SU-DHL-6 (cell line): ENCODE measurements around the gene ZNF330.
"Not testable (repeated sequence)": the region's sequence is repeated elsewhere in the genome, so short reads cannot be mapped to it uniquely, and the experiment has no call there.

Experiments
- H2AFZ ChIP-seq: fragments of 200-600 bp; sonication (generic); 2 replicates; pipeline ENCODE4 v1.6.1; 2014; ENCODE audit warnings: low read depth, mild to moderate bottlenecking, moderate library complexity, mixed read lengths, antibody characterized with exemption, low read length; ENCODE audit not compliant: severe bottlenecking
- H3F3A ChIP-seq: fragments of 200-600 bp; shearing (Covaris generic); 2 replicates; pipeline ENCODE4 v1.6.0; 2016; ENCODE audit warnings: antibody characterized with exemption, mild to moderate bottlenecking; ENCODE audit not compliant: insufficient read depth
- H3K27ac ChIP-seq: fragments of 200-600 bp; sonication (generic); 2 replicates; pipeline ENCODE4 v1.5.1; 2016; ENCODE audit warnings: low read depth, mild to moderate bottlenecking, low read length, moderate library complexity, mixed read lengths
- H3K27me3 ChIP-seq: fragments of 200-600 bp; sonication (generic), shearing (Covaris generic); 2 replicates; pipeline ENCODE4 v1.6.0; 2014; ENCODE audit warnings: mild to moderate bottlenecking, low read length
- H3K36me3 ChIP-seq: fragments of 200-600 bp; sonication (generic); 2 replicates; pipeline ENCODE4 v1.6.1; 2014; ENCODE audit warnings: mild to moderate bottlenecking, low read length, mixed read lengths
- H3K4me2 ChIP-seq: fragments of 300-600, 200-600 bp; shearing (Covaris generic), sonication (generic); 2 replicates; pipeline ENCODE4 v1.6.0; 2014; ENCODE audit warnings: low read length, low read depth, mild to moderate bottlenecking; ENCODE audit not compliant: poor library complexity, severe bottlenecking
- H3K4me3 ChIP-seq: fragments of 200-600 bp; sonication (generic); 2 replicates; pipeline ENCODE4 v1.5.1; 2014; ENCODE audit warnings: antibody characterized with exemption, low read length, mild to moderate bottlenecking, mixed read lengths; ENCODE audit not compliant: insufficient read depth, poor library complexity, severe bottlenecking
- H3K79me2 ChIP-seq: fragments of 200-600 bp; sonication (generic); 2 replicates; pipeline ENCODE4 v1.6.1; 2014; ENCODE audit warnings: mild to moderate bottlenecking, low read length, moderate library complexity; ENCODE audit not compliant: insufficient read depth
- H3K9ac ChIP-seq: fragments of 200-600 bp; sonication (generic); 2 replicates; pipeline ENCODE4 v1.7.0; 2014; ENCODE audit warnings: mild to moderate bottlenecking, low read length
- H3K9me2 ChIP-seq: fragments of 200-600 bp; sonication (generic); replicated peaks from 2 replicates; pipeline ENCODE4 v1.6.1; 2014; ENCODE audit warnings: low read length; ENCODE audit not compliant: insufficient read depth
- H3K9me3 ChIP-seq: fragments of 200-600 bp; sonication (generic); 2 replicates; pipeline ENCODE4 v1.6.1; 2014; ENCODE audit warnings: low read length, mixed read lengths; ENCODE audit not compliant: insufficient read depth
- H4K20me1 ChIP-seq: fragments of 200-600 bp; sonication (generic); 2 replicates; pipeline ENCODE4 v1.6.1; 2014; ENCODE audit warnings: low read depth, mild to moderate bottlenecking, antibody characterized with exemption, low read length, moderate library complexity, mixed read lengths
- EZH2phosphoT487 ChIP-seq: fragments of 200-600 bp; sonication (generic), shearing (Covaris generic); conservative IDR thresholded peaks from 2 replicates; pipeline ENCODE4 v1.6.1; 2018; ENCODE audit warnings: mild to moderate bottlenecking, antibody characterized with exemption, low read length, moderate library complexity, mixed read lengths
- TF ChIP-seq, protein P1 (sequence below): fragments of 200-600 bp; sonication (generic); IDR thresholded peaks from one replicate; pipeline ENCODE4 v1.5.1; 2017; ENCODE audit warnings: antibody characterized with exemption, mild to moderate bottlenecking, low read length, moderate library complexity; ENCODE audit not compliant: insufficient read depth, poor library complexity, severe bottlenecking

Gene ZNF330

DNA sequence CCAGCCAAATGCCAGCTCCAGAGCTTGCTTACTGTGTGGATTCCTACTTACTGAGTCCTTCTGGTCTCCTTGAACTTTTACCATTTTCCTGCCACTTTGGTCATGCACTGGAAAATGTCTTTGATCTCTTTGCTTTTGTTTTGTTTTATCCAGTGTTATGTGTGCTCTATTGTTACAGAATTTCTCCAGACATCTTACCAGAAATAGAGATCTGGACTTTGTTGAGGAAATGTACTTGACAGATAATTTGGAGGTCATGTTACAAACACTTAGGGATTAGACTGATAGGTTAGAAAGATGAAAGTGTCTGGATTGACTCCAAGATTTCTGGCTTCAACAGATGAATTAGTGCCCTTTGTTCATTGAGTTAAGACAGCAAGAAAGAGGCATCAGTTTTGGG is 5.7 kb upstream of the ZNF330 start:
- Histone ChIP-seq H3K4me2 (no peak overlapping the region), H3K9me2 (no peaks in the 10 kb centered on the region), H3K9me3 (no peaks in the 10 kb centered on the region), H4K20me1 (no peaks in the 10 kb centered on the region), H3K4me3 (no peak overlapping the region), H2AFZ (no peak overlapping the region), H3K27me3 (no peaks in the 10 kb centered on the region), H3F3A (no peaks in the 10 kb centered on the region), H3K36me3 (no peaks in the 10 kb centered on the region), H3K27ac (no peak overlapping the region), H3K79me2 (no peaks in the 10 kb centered on the region), H3K9ac (no peak overlapping the region)
- no peak for TF ChIP-seq EZH2phosphoT487
- TF ChIP-seq, protein P1, sequence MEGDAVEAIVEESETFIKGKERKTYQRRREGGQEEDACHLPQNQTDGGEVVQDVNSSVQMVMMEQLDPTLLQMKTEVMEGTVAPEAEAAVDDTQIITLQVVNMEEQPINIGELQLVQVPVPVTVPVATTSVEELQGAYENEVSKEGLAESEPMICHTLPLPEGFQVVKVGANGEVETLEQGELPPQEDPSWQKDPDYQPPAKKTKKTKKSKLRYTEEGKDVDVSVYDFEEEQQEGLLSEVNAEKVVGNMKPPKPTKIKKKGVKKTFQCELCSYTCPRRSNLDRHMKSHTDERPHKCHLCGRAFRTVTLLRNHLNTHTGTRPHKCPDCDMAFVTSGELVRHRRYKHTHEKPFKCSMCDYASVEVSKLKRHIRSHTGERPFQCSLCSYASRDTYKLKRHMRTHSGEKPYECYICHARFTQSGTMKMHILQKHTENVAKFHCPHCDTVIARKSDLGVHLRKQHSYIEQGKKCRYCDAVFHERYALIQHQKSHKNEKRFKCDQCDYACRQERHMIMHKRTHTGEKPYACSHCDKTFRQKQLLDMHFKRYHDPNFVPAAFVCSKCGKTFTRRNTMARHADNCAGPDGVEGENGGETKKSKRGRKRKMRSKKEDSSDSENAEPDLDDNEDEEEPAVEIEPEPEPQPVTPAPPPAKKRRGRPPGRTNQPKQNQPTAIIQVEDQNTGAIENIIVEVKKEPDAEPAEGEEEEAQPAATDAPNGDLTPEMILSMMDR, result no peak

DNA sequence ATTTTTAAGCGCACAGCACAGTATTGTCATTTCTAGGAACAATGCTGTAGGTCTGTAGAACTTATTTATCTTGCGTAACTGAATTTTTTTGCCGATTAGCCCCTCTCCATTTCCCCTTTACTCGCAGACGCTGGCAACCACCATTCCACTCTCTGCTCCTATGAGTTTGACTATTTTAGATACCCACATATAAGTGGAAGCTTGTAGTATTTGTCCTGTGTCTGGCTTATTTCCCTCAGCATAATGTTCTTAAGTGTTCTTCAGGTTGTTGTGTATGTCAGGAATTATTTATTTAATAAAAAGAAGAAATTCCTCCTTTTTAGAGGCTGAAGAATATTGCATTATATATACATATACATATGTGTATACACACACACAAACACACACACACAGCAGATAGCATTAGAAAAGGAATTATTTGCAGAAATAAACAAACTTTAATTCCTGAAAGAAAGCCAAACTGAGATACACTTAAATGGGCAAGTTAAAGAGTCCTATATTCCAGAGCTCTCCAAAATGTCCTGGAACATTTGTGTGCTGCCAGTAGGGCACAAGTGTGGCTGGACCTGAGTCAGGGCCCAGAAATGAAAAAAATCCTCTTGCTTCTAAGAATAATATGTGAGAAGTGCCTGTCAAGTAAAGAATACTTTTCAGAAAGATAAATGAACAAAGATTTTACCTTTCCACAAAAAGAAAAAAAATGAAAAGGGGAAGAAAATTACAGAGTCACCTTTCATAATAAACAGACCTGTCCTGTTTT is 4.5 kb upstream of the ZNF330 start:
- Histone ChIP-seq H4K20me1 (no peaks in the 10 kb centered on the region), H3F3A (no peaks in the 10 kb centered on the region), H2AFZ (no peak overlapping the region), H3K79me2 (peaks cover 4% of the 10 kb centered on the region; the same call in 1 of the 2 replicates), H3K9me2 (no peaks in the 10 kb centered on the region), H3K36me3 (no peaks in the 10 kb centered on the region), H3K9ac (no peak overlapping the region), H3K4me2 (no peak overlapping the region), H3K27me3 (no peaks in the 10 kb centered on the region), H3K9me3 (no peaks in the 10 kb centered on the region), H3K27ac (no peak overlapping the region), H3K4me3 (no peak overlapping the region)
- TF ChIP-seq EZH2phosphoT487, result no peak
- TF ChIP-seq, protein P1, result no peak

DNA sequence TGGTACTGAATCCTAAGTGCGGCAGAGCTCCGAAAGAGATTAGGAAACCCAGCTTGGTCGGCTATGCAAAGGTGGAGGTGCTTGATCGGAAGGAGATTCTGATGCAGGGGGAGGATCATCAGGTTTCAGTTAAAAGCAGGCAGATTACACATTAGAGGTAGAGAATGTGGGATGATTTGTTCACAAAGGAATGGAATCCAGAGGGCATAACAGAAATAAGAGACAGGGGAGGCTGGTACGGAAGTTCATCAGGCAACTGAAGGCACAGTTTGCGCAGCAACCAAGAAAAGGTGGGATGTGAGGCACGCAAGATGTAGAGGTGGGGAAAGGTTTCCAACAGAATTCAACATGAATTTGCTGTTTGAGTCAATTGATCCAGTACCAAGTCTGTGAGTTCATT is 424 bp upstream of the ZNF330 start:
- no peaks in the 10 kb centered on the region for H4K20me1 ChIP-seq
- H3K9ac ChIP-seq, result no peak overlapping the region; the same call in 1 of the 2 replicates
- no peaks in the 10 kb centered on the region for H3K9me3 ChIP-seq
- peaks cover 3% of the 10 kb centered on the region; the same call in 1 of the 2 replicates for H3K36me3 ChIP-seq
- no peak overlapping the region for H3K27ac ChIP-seq
- TF ChIP-seq EZH2phosphoT487, result no peak
- no peaks in the 10 kb centered on the region for H3K9me2 ChIP-seq
- peak overlapping the region; percentile 88 for H2AFZ ChIP-seq
- peaks cover 27% of the 10 kb centered on the region for H3K79me2 ChIP-seq
- no peaks in the 10 kb centered on the region for H3K27me3 ChIP-seq
- H3F3A ChIP-seq, result no peaks in the 10 kb centered on the region
- H3K4me2 ChIP-seq, result peak overlapping the region; percentile 71
- peak overlapping the region; percentile 96 for H3K4me3 ChIP-seq

DNA sequence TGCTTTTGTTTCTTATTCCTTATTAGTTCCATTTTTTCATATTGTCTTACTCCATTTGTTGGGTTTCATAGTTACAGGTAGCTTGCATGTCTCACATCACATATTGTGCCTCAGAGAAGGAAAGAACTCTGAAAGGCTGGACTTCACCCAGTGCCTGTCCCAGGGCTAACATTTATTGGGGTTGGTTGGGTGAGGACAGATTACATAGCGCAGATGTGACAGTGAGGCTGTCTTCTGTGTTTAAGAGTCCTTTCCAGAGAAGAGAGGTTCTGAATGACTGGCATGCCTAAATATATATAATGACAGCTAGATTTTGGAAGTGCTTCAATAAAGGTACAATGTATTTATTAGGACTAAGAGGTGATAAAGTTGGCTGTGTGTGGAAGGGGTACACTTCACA is 2.7 kb downstream of the ZNF330 start:
- no peaks in the 10 kb centered on the region for H3K9me2 ChIP-seq
- no peak overlapping the region for H3K4me2 ChIP-seq
- no peak overlapping the region for H3K9ac ChIP-seq
- H2AFZ ChIP-seq, result no peak overlapping the region
- H3K79me2 ChIP-seq, result peaks cover 27% of the 10 kb centered on the region
- TF ChIP-seq, protein P1, result no peak
- no peak for TF ChIP-seq EZH2phosphoT487
- no peak overlapping the region for H3K27ac ChIP-seq
- no peaks in the 10 kb centered on the region for H3K27me3 ChIP-seq
- H4K20me1 ChIP-seq, result no peaks in the 10 kb centered on the region
- H3K4me3 ChIP-seq, result no peak overlapping the region
- H3K36me3 ChIP-seq, result peaks cover 8% of the 10 kb centered on the region; the same call in 1 of the 2 replicates
- H3F3A ChIP-seq, result no peaks in the 10 kb centered on the region
- H3K9me3 ChIP-seq, result no peaks in the 10 kb centered on the region

DNA sequence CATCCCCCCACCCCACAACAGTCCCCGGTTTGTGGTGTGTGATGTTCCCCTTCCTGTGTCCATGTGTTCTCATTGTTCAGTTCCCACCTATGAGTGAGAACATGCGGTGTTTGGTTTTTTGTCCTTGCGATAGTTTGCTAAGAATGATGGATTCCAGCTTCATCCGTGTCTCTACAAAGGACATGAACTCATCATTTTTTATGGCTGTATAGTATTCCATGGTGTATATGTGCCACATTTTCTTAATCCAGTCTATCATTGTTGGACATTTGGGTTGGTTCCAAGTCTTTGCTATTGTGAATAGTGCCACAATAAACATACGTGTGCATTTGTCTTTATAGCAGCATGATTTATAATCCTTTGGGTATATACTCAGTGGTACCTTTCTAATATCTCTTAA is 6.6 kb downstream of the ZNF330 start:
- Histone ChIP-seq H3K36me3 (peaks cover 13% of the 10 kb centered on the region; the same call in 1 of the 2 replicates), H3K79me2 (peaks cover 12% of the 10 kb centered on the region)
- not testable (repeated sequence) for H3K4me3 ChIP-seq, H3K9me3 ChIP-seq, H3K4me2 ChIP-seq, H2AFZ ChIP-seq, H3K27me3 ChIP-seq, H3K9ac ChIP-seq, H3F3A ChIP-seq, H4K20me1 ChIP-seq, H3K27ac ChIP-seq, H3K9me2 ChIP-seq
